SK-N-DZ (cell line): ENCODE measurements around the gene TUBA3D.
A peak's percentile ranks its signal among the peaks of the same experiment; 100 is the strongest.
"Not testable (repeated sequence)": the region's sequence is repeated elsewhere in the genome, so short reads cannot be mapped to it uniquely, and the experiment has no call there.

ENCODE experiments used
- DNase-seq: peaks from one replicate; pipeline ENCODE4 v3.0.0-alpha.2; 2015; ENCODE audit warnings: low spot score

The TUBA3D gene

GRCh38 chr2:131483981-131484820 is 8.3 kb downstream of the TUBA3D start:
- not testable (repeated sequence) for DNase-seq

- DNase-seq = not testable (repeated sequence)
These were observed 9.1 kb downstream of the TUBA3D start for GRCh38 chr2:131484906-131485460.

DNA sequence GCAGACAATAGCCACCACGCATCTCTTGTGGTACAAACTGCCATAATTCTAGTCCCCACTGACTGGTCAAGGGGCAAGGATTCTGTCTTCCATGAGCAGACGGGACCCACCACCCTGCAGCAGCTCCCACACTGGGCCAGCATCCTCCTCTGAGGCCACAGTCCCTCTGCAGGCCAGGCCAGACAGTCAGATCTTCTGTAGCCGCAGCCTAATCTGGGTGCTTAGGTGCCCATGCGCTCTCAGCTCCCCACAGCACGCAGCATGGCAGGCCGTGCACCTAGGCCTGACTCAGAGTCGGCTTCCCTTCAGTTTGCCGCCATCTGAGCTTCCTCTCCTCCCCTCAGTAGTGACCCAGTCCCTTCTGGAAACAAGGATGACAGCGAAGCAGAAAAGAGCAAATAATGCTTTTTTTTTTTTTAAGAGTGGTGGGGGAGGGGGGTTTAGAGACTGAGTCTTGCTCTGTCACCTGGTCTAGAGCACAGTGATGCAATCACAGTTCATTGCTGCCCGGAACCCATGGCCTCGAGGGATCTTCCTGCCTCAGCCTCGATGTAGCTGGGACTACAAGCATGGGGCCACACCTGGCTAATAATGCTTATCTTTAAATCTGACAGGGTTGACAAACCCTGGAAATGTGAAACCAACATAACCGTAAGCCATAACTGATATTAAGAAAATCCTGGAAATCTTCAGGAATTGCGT is 10.4 kb downstream of the TUBA3D start:
- DNase-seq = not testable (repeated sequence)

GRCh38 chr2:131488306-131489205 is 12.6 kb downstream of the TUBA3D start:
- no peak for DNase-seq

DNA sequence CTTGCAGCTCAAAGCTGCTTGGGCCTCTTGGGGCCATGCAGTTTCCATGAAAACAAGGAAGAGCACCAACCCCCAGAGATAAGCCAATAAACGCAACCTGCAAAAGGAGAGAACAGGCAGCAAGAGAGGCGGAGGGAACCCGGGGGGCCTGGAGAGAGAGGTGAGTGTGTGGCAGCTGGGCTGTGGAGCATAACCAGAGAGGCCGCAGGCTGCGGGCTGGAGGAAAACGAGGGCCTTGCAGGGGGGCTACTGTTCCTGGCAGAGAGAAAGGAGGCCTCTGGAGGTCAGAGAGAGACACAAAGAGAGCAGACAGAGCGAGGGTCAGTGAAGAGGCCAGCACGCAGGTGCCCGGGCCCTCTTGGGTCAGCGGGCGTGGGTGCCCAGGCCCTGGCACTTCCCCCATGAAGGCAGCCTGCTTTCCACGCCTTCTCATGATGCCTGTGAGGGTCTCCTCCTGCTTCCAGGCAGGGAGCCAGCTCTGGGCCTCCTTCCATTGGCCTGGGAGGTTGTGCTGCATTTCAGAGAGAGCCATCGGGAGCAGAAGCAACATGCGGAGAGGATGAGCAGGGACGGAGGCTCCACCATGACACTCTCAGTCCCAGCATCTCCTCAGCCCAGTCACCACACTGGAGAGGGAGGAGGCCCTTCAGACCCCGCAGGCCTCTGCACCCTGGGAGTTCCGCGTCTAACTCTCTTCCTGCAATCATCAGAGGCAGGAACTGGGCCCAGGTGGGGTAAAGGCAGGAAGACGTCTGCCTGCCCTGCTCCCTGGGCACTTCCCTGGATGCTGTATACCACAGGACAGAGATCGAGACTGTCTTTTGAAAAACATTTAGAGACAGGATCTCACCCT is 14.9 kb downstream of the TUBA3D start:
- peak; percentile 36 for DNase-seq

DNA sequence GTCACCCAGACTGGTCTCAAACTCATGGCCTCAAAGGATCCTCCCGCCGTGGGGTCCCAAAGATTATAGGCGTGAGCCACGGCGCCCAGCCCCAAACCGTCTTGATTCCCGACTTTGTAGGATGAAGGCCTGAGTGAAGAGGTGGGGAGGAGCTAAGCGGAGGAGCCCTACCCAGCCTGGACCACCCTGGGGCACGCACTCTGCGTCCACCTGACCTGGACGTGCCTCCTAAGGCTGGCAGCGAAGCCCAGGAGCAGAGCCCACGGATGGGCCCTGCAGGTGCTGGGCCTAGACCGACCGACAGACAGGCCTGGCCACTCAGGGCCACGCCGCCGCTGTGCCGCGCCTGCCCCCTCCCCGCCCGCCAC is 15.5 kb downstream of the TUBA3D start:
- DNase-seq = peak; percentile 32

DNA sequence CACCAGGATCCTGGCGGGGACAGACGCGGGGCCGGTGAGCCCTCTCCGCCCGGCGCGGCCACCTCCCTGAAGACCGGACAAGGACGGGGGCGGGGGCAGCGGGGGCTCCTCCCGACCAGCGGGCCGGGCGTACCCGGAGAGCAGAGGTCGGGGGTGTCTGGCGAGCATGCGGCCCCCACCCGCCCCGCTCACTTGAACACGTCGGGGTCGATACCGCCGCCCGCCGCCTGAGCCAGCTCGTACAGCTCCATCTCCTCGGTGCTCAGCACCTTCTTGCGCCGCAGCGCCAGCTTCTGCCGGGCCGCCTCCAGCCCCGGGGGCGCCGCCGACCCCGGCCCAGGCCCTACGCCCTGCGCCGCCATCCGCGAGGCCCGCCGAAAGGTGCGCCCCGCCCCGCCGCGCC is 16.1 kb downstream of the TUBA3D start, which contains the start of gene MZT2A:
Gene MZT2A, minus strand, starts transcription at position 383 of the 403 bp plus-strand sequence. Its CDS starts 21 bp downstream, at position 362.
- DNase-seq = not testable (repeated sequence)

- peak; percentile 95 for DNase-seq
These were observed 16.7 kb downstream of the TUBA3D start for GRCh38 chr2:131492418-131493198.

GRCh38 chr2:131493199-131493968 is 17.5 kb downstream of the TUBA3D start:
- DNase-seq = no peak

GRCh38 chr2:131495506-131495905 is 19.6 kb downstream of the TUBA3D start:
- not testable (repeated sequence) for DNase-seq

- DNase-seq = not testable (repeated sequence)
These were observed 22.5 kb downstream of the TUBA3D start for GRCh38 chr2:131498321-131498973.

DNA sequence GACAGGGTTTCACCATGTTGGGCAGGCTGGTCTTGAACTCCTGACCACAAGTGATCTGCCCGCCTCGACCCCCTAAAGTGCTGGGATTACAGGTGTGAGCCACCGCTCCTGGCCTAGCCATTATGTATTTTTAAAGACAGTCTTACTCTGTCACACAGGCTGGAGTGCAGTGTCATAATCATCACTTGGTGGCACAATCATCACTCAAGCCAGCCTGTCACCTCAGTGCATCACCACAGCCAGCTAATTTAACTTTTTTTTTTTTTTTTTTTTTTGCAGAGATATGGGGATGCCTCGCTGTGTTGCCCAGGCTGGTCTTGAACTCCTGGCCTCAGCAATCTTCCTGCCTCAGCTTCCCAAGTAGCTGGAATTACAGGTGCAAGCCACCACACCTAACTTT is 27.7 kb downstream of the TUBA3D start:
- DNase-seq = not testable (repeated sequence)

- DNase-seq = not testable (repeated sequence)
These were observed 28.3 kb downstream of the TUBA3D start for GRCh38 chr2:131504082-131504750.

GRCh38 chr2:131509615-131510014 is 33.7 kb downstream of the TUBA3D start:
- no peak for DNase-seq

DNA sequence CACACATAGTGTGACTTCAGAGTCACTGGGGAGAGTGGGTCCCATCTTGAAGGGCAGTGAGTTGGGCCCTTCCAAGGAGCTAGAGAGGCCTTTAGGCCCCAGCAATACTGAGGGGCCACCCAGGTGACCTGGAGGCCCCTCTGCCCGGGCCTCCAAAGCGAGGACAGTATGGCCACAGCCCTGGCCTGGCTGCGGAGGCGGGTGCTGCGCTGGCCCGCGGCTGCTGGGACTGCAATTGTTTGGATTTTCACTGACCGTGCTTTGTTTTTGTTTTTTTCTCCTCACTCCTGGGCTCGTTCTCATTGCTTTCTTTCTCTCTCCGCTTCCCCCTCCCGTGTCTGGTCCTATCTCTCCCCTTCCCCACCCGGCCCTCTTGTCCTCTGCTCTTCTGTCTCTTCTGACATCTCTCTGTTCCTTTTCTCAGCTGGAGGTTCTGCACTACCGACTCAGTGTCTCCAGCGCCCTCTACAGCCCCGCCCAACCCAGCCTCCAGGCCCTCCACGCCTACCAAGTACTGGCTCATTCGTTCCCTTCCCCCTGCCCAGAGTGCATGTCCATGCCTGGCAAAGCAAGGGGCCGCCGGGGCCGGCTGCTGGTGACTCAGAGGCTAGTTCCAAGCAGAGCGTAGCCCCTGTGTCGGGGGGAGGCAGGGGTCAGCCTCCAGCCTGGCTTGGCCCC is 35.5 kb downstream of the TUBA3D start:
- not testable (repeated sequence) for DNase-seq

- DNase-seq = not testable (repeated sequence)
These were observed 36.3 kb downstream of the TUBA3D start for GRCh38 chr2:131511969-131512870.
